Cortex of kidney (tissue), 1 donor: ENCODE data around the gene LMBR1L.

ENCODE experiments used
- DNase-seq: peaks from one replicate; lab custom pipeline; 2025; lab: John Stamatoyannopoulos, UW

LMBR1L gene

GRCh38 chr12:49111206-49111605 is 559 bp upstream of the LMBR1L start:
- no peak for DNase-seq

DNA sequence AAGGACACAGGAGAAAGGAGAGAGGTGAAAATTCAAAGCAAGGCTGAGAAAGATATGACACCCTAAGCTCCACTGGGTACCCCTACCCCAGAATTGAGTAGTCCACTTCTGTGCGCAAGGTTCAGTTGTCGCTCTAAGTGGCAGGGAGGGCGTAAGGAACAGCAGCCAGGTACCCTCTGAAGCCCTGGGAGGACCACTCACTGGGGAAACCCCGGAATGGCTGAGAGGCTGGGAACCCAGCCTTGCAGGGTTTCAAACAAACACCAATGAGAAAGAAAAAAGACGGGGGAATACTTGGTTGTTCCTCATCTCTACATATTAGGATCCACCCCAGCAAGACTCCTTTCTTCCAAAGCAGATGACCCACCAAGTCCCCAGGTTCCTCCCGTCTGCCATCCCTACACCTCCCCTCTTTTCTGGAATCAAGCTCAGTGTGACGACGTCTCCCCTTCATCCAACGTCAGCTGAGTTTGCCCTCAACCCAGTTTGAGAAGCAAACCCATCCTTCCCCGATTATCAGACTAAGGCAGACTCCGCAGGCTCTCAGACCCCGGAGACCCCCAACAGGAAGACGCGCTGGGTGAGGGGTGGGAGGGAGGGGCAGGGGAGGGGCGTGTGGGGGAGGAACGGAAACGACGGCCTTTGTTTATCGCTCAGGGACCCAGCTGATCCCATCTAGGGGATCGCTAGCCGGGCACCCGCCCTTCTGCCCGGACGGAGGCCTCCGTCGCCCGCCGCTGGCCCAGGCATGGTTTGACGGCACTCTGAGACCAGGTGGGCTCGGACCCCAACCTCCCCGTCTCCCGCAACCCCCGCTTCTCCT is 795 bp downstream of the LMBR1L start:
- no peak for DNase-seq

DNA sequence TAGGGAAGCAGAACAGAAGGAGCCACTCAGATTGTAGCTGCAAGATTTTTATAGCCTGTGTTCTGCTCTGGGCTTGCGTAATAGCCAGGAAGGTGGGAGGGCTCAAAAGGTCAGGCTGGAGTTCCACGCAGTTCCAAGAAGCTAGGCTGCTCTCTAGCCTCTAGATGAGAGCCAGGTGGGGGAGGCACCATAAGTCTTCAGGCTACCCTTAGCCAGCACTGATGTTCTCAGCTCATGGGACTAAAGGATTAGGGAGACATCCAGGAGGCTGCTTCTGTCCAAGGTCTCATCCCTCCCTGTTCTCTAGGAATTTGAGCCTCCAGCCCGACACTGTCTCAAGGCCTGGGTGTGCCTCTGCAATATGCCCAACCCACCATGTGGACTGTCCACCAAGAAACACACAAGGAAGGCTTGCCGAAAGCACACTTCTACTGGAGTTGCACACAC is 1.7 kb downstream of the LMBR1L start:
- DNase-seq = no peak

- no peak for DNase-seq
Measured at GRCh38 chr12:49105504-49106084, 5.1 kb downstream of the LMBR1L start.

DNA sequence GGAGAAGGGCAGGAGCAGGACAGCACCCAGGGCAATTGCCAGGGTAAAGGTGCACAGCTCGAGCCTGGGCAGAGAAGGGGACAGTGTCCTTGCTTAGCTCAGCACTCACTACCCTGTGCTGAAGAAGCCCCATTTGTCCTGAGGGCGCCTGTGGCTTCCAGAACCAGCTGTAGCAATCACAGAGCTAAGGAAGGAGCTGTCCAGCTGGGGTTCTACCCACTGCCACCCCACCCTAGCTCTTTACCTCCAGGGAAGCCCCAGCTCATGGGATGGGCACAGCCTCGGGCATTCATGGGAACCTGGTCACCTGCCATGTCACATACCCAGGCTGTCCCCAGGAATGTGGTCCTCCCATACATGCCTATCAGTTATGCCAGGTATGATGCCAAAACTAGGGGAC is 5.8 kb downstream of the LMBR1L start:
- no peak for DNase-seq

- DNase-seq = no peak
Measured at GRCh38 chr12:49100380-49100779, 10.3 kb downstream of the LMBR1L start.

DNA sequence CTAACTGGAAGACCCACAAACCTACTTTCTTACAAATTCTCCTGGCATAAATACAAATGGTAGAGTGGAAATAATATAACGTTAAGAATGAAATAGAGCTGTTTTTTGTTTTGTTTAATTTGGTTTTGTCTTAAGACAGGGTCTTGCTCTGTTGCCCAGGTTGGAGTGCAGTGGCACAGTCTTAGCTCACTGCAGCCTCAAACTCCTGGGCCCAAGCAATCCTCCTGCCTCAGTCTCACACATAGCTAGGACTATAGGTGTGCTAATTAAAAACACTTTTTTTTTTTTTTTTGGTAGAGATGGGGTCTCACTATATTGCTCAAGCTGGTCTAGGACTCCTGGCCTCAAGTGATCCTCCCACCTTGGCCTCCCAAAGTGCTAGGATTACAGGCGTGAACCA is 11.9 kb downstream of the LMBR1L start:
- DNase-seq = no peak

- no peak for DNase-seq
Measured at GRCh38 chr12:49098035-49098451, 12.6 kb downstream of the LMBR1L start.

DNA sequence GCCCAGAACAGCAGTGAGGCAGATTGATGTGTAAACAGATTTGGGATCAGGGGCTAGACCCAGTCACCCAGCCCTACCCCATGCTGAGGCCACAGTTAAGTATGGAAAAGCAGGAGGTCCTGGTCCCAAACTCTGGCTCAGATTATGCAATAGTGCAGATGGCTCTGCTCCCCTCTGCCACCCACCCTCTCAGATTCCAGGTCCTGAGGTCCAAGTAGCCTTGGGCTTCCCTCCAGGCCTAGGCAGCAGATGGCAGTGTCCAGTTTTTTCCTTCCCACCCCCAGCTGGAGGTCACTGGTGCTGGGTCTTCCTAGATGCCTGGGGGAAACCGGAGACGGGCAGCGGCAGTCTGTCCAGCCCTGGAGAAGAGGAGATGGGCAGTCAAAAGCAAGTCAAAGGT is 13.3 kb downstream of the LMBR1L start:
- DNase-seq = no peak

- no peak for DNase-seq
Measured at GRCh38 chr12:49094975-49095365, 15.7 kb downstream of the LMBR1L start.

DNA sequence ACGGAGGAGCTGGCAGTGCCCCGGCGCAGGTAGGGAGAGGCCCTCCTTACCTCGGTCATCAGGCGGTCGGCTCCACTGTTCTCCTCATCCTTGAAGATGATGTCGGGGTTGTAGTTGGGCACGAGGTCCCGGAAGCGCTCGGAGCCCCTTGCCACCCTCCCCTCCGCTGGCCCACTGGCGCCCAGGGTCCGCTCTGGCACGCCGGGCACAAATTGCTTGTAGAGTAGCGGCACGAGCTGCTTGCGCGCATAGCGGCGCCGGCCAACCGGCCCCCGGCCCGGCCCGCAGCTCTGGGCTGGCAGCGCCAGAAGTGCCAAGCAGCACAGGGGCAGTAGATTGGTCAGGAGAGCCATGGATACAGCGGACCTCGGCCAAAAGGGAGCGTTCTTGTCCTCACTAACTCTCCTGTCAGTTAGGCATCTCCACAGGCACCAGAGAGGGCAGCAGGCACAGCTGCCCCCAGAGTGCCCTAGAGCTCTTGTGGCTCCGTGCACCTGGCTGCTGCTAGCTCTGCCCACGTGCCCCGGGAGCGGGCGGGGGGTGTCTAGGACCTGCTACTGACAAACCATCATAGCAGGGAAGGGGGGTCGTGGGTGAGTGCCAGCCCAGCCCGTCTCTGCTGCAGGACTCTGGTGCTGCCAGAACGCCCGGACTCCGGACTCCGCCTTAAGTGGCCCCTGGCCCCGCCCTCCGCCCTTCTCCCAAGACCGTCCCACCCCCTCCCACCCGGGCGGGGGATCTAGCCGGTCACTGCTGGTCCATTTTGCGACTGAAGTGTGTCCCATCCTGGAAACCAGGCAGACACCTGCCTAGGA is 16.3 kb downstream of the LMBR1L start, which contains the start of gene DHH:
Gene DHH (minus strand): TSS at position 642 of the 815 bp plus-strand sequence. CDS start 289 bp downstream, at position 353.
- no peak for DNase-seq

GRCh38 chr12:49093792-49094159 is 16.9 kb downstream of the LMBR1L start:
- DNase-seq = no peak

DNA sequence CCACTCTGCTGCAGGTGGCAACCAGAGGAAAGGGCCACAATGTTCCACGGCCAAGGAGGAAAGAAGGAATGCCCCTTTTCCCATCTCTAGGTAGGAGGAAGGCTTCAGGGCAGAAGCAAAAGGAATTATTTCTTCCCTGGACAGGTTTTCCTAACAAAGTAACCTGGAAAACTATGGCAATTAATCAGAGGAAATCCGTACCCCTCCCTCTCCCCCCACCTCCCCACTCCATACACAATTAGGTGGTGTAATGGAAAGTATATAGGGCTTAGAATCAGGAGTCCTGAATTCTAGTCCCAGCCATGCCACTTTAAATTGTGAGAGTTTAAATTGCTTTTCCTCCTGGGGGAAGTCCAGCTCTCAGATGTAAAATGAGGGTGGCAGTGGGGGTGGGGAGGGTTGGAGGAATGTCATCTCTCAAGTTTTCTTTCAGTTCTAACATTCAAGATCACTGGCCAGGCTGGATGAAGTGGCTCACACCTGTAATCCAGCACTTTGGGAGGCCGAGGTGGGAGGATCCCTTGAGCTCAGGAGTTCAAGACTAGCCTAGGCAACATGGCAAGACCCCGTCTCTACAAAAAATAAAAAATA is 17.7 kb downstream of the LMBR1L start:
- DNase-seq = no peak

DNA sequence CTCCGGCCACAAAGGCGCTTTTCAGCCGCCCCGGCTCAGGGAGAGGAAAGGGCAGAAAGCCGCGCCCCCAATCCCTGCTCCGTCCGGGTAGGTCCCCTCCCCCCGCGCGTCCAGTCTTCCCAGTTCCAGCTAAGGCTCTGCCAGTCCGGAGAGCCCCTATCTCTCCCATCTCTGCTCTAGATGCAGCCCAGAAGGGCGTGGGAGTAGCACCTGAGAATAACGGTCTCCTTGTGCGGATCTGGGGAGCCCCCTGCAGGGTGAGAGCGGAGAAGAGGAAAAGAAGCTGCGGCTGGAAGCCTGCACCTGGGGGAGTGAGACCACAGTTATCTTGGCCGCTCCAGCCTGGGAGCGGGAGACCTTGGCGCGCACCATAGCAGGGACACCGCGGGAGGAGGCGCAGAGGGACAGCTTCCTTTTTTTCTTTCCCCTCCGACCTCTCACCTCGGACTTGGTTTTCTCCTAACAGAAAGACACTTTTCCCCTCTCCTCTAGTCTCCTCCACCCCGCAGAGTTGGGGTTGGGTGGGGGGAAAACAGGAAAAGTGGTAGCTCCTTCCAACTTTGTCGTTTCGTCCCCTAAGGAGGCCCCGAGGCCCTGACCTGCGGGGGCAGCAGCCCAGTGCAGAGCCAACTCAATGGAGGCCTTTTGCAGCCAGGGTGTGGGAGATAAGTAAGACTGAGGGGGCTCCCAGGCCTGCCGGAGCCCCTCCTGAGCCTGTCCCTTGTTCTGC is 18.4 kb downstream of the LMBR1L start:
- no peak for DNase-seq

GRCh38 chr12:49091836-49092085 is 18.9 kb downstream of the LMBR1L start:
- no peak for DNase-seq

DNA sequence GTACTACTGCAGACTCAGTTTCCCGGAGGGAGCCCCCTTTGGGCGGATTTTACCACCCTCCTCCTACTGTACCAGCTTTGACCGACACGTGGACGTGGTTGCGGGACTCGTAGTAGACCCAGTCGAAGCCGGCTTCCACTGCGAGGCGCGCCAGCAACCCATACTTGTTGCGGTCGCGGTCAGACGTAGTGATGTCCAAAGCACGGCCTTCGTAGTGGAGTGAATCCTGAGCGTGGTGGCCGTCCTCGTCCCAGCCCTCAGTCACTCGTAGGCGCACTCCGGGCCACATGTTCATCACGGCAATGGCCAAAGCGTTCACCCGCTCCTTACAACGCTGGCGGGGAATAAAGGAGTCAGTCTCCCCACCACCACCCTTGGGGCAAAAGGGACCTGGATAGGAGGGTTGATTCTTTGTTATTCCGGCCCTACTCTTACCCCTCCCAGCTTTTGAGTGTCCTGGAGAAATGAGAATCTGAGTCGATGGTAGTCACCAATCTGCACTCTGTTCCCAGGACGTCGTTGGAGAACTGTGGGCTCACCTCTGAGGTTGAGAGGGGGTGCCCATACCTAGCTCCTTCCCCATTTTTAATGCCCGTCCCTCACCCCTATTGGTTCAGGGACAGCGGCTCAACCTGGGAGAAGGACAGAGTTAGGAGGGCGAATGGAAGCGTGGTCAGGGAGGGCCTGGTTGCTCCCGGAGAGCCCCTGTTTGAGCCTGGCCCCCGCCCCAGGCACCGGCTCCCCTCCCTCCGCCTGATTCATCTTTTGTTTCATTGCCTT is 19.4 kb downstream of the LMBR1L start:
- DNase-seq = no peak

- no peak for DNase-seq
Measured at GRCh38 chr12:49089821-49090773, 20.6 kb downstream of the LMBR1L start.

- DNase-seq = no peak
Measured at GRCh38 chr12:49088932-49089330, 21.7 kb downstream of the LMBR1L start.

- DNase-seq = no peak
Measured at GRCh38 chr12:49088150-49088931, 22.3 kb downstream of the LMBR1L start.
